Measurements from ENCODE around the gene POLRMT.

- TF ChIP-seq POLR2A (IDR thresholded peaks at IDR 0.05) (no peak), CTCF (IDR thresholded peaks at IDR 0.05) (no peak)
Measured at GRCh38 chr19:623175-623916, 10.0 kb downstream of the POLRMT start.

All from Peyer's patch (tissue), 4 donors.